GM21447 (cell line): ENCODE measurements around the gene DLG1.
"Not testable (repeated sequence)": the region's sequence is repeated elsewhere in the genome, so short reads cannot be mapped to it uniquely, and the experiment has no call there.

ENCODE experiments used
- ATAC-seq: cut with Tn5 transposase; IDR thresholded peaks from one replicate; pipeline ENCODE4 v1.9.1; 2021; ENCODE audit not compliant: unreplicated experiment

Gene DLG1

DNA sequence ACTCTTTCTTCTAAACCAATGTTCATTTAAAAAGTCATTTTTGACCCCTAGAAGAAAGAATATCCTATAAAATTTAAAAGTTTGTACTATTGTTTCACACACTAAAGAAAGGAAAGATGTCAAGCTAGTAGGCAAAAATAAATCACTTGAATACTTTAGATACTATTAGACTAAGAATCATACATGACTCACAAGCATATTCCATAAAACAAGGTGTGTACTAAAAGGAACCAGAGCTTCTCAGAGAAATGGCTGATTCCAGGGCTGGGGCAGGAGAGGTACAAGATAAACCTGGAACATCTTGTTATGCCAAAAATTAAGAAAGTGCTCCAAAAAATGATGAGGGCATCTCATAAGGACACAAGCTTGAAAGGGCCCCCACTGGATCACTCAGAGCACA is 8.7 kb downstream of the DLG1 start:
- ATAC-seq = no peak

DNA sequence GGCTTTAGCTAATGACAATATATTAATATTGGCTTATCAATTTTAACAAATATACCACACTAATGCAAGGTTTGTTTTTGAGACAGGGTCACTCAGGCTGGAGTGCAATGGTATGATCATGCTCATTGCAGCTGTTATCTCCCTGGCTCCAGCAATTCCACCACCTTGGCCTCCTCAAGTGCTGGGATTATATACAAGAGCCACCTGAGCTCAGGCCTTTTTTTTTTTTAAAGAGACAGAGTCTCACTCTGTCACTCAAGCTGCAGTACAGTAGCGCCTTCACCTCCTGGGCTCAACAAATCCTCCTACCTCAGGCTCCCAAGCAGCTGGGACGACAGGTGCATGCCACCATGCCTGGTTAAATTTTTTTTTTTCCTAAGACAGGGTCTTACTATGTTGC is 11.7 kb downstream of the DLG1 start:
- ATAC-seq = no peak

DNA sequence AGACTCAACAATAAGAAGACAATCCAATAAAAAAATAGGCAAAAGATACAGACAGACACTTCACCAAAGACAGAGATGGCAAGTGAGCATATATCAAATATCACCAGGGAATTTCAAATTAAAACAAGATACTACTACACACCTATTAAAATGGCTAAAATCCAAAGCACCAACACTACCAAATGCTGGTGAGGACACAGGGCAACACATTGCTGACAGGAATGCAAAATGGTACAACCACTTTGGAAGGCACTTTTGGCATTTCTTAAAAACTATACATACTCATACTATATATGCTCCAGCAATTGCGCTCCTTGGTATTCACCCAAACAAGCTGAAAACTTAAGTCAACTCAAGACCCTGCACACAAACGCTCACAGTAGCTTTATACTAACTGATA is 12.9 kb downstream of the DLG1 start:
- ATAC-seq = no peak

DNA sequence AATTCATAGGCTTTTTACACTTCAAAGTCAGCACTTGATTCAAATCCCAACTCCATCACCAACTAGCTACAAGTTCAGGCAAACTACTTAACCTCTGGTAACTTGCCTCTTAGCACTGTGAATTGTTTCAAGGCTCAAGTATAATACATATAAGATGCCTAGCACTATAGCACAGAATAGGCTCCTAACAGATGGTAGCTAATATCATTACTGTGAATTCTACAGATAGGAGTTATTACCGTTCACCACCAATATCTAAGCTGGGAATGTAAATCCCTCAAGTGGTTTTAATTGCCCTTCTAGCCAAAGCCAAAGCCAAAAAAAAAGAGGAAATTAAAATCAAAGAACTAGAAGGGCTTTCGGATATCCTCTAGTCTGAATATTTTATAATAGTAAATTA is 15.4 kb downstream of the DLG1 start:
- no peak for ATAC-seq

DNA sequence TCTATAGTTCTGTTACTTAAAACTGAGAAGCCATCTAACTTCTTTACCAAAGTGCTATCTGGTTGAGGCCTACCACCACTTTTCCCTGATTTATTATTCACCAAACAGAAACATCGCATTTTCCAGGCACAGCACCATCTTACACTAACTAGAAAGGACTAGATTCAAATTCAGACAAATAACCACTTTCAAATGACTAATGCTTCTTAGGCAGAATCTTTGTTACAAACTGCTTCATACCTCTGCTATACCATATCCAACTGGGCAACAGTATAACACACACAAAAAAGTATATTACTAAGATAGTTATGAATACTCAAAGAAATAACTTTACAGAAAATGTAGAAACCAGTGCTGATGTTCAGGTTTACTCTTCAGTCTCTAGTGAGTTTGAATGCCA is 16.6 kb downstream of the DLG1 start:
- ATAC-seq = no peak

DNA sequence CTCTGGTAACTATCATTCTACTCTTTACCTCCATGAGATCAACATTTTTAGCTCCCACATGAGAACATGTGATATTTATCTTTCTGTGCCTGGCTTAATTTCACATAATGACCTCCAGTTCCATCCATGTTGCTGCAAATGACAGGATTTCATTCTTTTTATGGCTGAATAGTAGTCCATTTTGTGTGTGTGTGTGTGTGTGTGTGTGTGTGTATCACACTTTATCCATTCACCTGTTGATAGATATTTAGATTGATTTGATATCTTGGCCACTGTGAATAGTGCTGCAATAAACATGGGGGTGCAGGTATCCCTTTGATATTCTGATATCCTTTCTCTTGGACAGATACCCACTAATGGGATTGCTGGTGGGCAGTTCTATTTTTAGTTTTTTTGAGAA is 18.3 kb downstream of the DLG1 start:
- no peak for ATAC-seq

DNA sequence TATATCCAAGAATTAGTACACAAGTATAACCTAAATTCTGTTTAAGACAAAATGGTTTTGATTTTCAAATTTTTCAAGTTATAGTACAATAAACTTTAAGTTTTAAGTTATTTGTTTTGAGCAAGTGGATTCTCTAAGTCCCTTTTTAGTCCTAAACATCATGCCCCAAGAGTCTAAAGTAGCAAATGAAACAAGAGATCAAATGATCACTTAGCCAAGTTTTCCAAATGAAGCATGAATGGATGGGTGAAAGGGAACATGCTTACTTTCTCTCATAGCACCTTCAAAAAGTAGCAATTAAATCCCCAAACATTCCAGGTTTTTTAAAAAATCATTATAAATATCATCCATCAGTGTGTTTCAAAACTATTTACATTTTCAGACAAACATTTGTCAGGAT is 19.5 kb downstream of the DLG1 start:
- no peak for ATAC-seq

DNA sequence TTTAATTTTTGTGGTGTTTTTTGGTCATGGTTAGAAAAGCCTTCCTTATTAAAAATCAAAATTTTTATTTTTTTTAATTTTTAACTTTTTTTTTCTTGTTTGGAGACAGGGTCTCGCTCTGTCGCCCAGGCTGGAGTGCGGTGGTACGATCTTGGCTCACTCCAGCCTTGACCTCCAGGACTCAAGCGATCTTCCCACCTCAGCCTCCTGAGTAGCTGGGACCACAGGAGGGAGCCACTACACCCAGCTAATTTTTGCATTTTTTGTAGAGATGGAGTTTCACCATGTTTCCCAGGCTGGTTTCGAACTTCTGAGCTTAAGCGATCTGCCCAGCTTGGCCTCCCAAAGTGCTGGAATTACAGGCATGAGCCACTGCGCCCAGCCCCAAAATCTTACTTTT is 21.6 kb downstream of the DLG1 start:
- ATAC-seq = not testable (repeated sequence)

DNA sequence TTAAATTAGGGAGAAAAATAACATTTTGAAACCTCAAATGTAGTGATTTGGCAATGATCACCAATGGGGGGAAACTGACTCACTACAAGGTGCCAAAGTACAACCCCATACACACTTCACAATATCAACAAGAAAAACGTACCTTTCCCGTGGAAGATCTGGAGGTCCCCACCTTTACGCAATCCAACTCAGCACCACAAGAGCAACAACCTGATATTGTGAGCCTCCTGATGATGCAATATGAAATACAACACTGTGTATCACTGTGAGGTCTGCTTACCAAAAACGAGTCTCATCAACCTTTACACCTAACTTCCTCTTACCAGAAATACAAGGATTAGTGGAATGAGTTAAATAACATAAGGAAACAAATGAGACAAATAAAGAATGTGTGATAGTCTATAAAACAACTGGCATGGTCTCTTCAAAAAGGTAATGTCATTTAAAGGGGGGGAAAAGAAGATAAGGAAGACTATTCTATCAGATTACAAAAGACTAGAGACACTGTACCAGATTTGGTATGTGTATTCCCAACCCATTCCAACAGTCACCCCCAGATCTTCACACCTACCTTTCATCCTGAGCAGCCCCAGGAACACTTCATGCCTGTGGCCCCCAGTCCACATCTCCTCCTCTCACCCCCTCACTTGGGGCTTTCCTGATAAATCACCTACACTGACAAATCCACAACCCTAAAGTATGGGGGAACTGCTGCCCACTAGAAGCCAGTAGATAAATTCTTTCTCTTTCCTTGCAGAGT is 27.7 kb downstream of the DLG1 start:
- no peak for ATAC-seq

DNA sequence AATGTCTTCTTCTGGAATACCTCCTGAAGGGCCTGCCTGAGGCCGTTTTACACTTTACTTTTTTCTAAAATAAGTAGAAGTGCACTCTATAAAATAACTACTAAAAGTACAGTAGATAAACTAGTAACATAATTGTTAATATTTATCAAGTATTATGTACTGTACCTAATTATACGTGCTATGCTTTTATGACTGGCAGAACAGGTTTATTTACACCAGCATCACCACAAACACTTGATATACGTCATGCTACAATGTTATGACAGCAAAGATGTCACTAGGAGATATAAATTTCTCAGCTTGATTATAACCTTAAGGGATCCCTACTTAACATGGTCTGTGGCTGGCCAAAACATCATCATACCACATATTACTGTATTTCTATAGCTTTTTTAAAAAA is 29.4 kb downstream of the DLG1 start:
- no peak for ATAC-seq

DNA sequence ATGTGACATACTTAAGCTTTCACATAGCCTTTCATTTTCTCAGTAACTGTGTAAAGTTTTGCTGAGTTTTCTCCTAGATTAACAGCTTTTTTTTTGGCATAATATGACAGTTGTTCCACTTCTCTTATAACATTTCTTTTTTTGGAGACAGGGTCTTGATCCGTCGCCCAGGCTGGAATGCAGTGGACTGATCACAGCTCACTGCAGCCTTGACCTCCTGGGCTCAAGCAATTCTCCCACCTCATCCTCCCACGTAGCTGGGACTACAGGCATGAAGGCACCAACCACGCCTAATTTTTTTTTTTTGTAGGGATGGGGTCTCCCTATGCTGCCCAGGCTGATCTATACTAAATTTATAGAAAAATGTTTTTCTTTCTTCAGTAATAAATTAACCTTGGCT is 30.1 kb downstream of the DLG1 start:
- no peak for ATAC-seq

DNA sequence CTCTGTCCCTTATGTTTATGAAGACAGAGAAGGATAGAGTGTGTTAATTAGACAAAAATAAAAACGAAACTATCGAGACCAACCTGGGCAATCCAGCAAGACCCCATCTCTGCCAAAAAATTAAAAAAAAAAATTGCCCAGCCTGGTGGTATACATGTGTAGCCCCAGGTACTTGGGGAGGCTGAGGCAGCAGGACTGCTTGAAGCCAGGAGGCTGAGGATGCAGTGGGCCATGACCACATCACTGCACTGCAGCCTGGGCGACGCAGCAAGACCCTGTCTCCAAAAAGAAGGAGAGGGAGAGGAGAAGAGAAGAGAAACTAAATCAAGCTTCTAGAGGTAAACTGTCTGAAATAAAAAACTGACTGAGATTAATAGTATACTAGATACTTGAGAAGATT is 32.1 kb downstream of the DLG1 start:
- ATAC-seq = no peak

DNA sequence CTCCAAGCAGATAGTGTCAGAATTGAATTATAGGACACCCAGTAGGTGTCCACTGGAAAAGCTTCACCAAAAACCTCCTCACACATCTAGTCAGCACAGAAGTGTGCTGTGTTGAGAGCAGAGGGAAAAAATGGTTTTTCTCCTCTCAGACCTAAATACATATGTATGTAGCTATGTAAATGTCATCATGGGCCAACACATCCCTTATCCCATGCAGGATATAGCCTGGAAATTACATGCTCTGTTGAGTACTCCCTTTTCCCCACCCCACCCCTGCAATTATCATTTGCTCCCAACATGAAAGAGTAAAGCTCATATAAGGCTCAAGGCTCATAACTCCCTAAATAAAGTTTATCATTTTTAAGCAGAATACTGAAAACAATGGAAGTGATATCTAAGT is 35.7 kb downstream of the DLG1 start:
- no peak for ATAC-seq

DNA sequence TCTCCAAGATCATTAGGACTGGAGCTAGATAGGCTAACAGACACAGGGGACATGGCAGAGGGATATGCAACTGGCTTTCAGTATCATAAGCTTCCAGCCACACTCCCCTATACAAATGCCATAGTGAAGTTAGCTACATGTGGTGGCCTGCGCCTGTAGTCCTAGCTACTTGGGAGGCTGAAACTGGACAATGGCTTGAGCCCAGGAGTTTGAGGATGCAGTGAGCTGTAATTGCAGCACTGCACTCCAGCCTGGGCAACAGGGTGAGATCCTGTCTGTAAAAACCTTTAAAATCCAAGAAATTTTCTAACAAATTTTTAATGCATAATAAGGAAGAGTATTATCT is 37.3 kb downstream of the DLG1 start:
- ATAC-seq = no peak

DNA sequence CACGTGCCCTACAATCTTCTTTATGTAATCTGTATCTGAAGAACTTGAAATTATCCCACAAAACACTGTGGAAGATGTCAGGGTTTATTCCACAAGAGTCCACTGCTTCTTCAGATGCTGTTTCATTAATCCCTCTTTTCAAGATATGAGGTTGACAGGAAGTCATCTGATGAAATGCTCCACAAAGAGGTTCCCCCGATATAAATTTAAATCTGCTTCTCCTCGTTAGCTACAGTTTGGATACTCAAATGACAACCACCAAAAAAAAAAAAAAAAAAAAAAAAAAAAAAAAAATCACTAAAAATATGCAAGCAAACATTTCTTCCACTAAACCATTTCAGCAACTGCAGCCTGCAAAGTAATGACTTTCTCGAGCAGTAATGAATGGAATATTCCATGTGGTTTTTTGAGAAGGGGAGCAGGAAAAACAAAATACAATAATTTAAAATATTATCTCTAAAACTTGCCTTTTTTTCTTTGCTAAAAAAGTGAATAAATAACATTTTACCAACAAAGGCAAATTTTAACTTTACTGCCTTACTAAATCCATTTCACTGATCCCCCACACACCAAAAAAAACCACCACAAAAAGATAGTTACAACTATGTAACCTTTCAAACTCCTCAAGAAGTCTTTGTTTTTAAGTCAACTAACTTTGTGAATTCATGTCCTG is 37.8 kb downstream of the DLG1 start:
- ATAC-seq = no peak

DNA sequence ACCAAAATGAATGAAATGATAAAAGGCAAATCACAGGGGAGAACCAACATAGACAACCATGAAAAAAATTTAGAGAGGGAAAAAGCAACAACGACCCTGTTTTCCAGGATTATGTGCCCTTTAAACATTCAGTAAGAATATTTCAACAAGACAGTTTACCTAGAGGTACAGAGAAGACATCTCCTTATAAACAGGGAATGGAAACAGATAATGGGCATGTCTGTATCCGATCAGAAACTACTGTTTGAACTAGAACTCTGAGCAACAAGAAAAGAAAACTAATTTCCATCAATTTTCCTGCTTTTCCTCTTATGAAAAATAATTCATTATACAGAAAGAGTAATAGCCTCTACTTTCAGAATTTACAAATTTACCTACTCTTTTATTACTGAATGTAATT is 39.3 kb downstream of the DLG1 start:
- no peak for ATAC-seq

DNA sequence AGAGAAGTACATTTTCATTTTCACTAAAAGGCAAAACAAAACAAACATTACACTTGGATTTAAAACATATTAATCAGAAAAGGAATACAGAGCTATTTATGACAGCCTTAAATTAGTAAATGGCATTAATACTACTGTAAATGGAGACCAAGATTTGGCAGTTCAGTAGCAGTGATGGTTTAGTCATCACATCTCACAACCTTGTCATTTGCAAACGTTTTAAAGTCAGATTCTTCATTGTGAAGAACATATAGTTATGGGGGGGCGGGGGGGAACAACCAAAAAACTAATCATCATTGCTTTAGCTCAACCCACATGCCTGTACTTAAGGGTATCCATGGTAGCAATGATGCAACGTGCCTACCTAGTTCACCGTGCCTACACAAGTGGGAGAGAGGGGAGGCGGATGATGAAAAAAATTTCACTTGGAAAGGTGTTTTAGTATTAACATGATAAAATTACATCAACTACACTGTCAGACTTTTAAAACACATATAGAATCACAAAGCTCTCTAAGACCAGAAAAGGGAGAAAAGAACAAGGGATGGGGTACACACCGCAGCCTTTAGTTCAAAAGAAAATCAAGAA is 40.1 kb downstream of the DLG1 start:
- no peak for ATAC-seq

DNA sequence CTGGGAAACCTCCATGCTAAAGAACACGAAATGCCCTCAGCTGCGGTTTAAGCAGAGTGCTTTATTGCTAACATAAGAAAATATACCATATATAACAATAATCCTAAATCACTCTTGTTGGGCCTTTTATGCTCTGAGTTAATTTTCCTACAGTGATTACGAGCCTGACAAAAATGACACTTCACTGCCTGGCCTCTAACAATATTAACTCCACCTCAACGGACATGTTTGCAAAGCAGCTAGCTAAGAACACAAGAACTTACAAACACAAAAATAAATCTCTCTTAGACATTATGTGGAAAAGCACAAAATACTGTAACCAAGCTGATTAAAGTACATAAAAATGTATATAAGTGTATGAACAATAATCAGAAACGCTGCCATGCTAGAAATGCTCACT is 40.7 kb downstream of the DLG1 start:
- no peak for ATAC-seq

DNA sequence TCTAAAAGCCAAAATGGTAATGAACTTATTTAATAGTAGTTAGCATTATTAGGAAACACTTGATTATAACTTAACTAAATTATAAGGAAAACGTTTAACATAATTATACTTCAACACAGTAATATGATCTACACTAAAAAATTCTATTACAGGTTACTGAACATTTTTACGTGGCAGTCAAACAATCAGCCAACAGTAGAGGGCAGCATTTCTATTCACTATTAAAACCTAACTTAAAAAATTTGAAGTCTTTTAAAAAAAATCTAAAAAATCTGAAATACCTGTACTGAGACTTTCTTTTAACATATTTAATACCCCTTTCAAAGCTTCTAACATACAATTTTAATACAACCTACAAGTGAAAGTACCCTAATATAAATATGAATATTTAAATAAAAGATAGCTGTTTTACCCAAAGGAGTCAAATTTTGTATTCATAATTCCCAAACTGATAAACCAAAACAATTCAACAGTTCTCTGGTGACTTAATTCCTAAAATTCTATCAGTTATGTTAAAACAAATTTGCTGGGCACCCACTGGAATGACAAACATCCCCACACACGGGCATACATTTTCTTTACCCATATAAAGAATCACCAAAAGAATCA is 41.5 kb downstream of the DLG1 start:
- no peak for ATAC-seq

DNA sequence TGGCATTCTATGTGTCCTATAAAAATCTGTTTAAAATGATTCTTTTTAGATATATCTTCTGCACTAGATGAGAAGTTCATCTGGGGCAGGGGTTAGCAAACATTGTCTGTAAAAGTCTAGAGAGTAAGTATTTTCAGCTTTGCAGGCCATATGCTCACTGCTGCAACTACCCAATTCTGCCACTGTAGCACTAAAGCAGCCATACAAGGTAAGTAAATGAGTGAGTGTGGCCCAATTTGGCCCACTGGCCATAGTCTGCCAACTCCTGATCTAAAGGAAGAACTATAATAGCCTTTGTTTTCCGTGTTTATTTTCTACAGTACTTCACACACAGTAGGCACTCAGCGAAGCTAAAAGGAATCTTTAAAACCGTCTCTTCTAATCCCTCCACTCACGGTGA is 42.3 kb downstream of the DLG1 start:
- ATAC-seq = no peak

DNA sequence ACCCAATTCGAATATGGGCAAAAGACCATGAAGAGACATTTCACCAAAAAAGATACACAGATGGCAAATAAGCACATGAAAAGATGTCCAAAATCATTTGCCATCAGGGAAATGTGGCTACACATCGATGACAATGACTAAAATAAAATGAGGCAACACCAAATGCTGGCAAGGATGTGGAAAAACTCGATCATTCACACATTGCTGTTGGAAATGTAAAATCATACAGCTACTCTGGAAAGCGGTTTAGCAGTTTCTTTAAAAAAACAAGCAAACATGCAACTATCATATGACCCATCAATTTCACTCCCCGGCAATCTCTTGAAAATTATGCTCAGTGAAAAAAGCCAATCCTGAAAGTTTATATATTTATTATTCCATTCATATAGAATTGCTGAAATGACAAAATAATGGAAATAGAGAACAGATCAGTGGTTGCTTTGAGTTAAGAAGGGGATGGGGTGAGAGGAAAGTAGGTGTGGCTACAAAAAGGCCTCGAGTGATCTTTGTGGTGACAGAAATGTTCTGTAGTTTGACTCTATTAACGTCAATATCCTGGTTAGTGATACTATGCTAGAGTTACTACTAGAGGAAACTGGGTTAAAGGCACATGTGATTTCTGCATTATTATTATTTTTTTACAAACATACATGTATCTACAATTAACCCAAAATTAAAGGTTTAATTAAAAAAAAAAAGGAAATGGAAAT is 45.0 kb downstream of the DLG1 start:
- ATAC-seq = no peak

DNA sequence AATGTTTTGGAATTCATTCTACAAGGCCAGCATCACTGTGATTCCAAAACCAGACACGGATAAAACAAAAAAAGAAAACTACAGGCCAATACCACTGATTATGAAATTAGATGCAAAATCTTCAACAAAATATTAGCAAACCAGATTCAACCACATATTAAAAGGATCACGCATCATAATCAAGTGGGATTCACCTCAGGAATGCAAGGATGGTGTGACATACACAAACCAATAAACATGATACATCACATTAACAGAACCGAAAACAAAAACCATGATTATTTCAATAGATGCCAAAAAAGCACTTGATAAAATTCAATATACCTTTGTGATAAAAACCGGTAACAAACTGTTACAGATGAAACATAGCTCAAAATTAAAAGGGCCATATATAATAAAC is 48.9 kb downstream of the DLG1 start:
- ATAC-seq = no peak
